ENCODE measurements around the gene SH3BP4.

The SH3BP4 gene

GRCh38 chr2:234945339-234945873 is 6.4 kb upstream of the SH3BP4 start:
- no peak for DNase-seq (ENCODE audit: low spot score)

DNA sequence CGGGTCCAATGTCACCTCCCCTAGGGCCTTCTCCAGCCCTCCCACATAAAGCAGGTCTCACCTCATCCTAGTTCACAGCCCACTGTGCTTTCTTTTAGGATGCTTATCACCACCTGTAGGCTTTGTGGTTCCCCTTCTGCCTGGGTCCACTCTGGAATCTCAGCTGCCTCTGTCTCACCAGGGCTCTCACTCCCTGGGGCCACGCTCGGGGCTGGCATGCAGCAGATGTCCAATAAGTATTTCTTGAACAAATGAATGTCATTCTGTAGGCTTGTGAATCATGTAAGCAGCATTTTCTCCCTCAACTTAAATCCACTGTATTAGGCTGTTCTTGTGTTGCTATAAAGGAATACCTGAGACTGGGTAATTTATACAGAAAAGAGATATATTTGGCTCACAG is 4.3 kb upstream of the SH3BP4 start:
- DNase-seq (ENCODE audit: low spot score), result no peak

DNA sequence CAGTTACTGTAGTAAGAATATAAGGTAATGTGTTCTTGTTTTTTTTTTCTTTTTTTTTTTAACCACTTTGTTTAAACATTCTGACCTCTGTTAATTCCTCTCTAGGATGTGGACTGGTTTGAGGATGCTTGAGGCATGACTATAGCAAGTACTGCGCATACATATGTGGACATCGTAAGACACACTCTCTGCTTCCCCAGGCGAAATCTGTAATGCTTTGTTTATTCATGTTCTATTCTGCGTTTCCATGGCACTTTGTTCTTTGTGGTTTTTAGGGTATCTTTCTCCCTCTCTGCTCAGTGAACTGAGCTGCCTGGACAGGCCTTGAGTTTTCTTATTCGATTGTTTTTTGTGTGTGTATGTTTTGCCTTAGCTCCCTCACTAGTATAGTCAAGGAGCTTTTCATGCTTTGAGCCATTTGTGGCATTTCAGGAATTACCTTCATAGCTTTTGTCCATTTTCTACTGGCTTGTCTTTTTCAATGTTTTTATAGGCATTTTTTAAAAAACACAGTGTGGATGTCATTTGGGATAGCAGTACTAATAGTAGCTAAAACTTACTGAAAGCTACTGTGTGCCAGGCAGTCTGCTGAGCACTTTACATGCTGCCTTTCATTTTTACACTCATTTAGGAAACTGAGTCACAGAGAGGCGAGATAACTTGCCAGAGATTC is 1.9 kb upstream of the SH3BP4 start:
- DNase-seq (ENCODE audit: low spot score), result no peak

- no peak for DNase-seq (ENCODE audit: low spot score)
These were observed 1.4 kb upstream of the SH3BP4 start for GRCh38 chr2:234950435-234950729.

DNA sequence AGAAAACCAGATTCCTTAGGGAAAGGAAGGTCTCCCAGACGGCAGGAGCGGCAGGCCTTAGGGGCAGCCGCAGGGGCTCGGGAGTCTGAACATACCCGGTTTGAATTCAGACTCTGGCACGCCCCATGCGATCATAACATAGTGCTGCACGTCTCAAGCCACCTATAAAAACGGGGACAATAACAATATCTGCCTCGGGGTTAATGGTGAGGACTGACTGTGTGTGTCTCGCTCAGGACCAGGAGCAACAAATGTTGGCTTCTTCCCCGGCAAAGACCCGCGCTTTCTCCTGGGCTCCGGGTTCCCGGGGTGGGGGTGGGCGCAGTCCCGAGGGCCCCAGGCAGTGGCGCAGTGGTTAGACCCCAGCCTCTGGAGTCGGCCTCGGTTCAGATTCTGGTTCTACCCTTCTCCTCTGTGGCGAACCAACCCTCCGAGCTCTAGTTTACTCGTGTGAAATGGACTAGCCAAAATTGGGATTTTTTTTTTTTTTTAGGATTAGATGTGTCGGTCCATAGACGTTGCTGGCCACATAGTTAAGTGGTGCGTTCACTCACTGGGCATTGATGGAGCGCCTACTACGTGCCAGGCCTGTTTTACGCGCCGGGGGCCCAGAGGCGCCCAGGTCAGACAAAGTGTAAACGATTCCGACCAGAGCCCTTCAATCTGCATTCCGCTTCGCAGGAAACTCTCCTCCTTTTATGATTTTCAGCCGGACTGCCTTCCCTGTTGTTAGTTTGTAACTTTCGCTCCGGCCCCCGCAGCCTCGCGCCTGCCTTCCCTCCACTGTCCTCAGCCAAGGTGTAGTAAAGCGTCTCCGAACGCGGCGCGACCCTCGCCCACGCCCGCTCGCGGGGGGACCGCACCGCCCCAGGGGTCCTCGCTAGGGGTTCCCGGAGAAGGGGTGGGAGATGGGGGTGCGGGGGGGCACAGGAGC is 820 bp upstream of the SH3BP4 start:
- DNase-seq (ENCODE audit: low spot score), result no peak

- DNase-seq (ENCODE audit: low spot score), result no peak
These were observed 676 bp downstream of the SH3BP4 start for GRCh38 chr2:234952270-234953115.

- DNase-seq (ENCODE audit: low spot score), result no peak
These were observed 1.6 kb downstream of the SH3BP4 start for GRCh38 chr2:234953116-234954031.

DNA sequence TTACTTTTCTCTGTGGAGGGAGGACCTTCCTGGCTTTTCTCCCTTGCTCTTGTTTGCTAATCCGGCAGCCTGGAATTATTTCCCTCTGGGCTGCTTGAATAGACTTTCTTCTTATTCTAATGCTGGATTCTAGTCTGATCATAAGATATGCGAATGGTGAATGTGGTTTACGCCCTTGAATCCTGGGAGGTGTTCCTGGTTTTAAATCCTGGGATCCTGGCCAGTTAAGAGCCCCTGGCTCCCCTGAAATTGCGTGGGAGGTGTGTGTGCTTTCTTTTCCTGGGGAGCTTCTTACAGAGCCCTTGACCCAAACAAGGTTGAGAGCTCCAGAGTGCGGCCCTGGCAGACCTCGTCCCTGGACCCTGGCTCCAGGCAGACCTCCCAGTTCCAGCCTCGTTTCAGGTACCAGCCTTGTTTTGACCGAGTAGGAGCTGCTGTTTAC is 2.8 kb downstream of the SH3BP4 start:
- no peak for DNase-seq (ENCODE audit: low spot score)

DNA sequence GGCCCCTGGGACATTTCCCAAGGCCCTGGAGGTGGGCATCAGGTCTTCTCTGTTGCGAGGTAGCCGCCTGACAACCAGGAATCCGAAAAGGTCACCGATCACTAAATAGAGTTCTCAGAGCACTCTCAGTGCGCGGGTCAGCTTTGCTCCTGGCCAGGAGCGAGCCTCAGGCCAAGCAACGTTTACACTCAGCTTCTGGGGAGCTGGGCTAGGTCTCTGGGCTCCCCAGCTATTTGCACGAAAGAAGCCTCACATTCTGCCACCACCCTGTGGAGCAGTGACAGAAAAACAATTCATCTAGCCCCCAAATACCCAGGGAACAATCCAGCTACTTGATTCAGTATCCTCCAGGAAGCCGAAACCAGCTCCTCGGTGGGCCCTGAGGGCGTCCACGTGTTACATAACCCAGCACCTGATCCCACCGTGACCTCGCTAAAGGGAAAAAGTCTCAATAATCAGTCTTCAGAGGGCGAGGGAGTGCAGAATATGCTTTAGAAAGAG is 3.3 kb downstream of the SH3BP4 start:
- no peak for DNase-seq (ENCODE audit: low spot score)

GRCh38 chr2:234955971-234956509 is 4.2 kb downstream of the SH3BP4 start:
- DNase-seq (ENCODE audit: low spot score), result no peak

GRCh38 chr2:234957834-234958135 is 6.0 kb downstream of the SH3BP4 start:
- DNase-seq (ENCODE audit: low spot score), result no peak

DNA sequence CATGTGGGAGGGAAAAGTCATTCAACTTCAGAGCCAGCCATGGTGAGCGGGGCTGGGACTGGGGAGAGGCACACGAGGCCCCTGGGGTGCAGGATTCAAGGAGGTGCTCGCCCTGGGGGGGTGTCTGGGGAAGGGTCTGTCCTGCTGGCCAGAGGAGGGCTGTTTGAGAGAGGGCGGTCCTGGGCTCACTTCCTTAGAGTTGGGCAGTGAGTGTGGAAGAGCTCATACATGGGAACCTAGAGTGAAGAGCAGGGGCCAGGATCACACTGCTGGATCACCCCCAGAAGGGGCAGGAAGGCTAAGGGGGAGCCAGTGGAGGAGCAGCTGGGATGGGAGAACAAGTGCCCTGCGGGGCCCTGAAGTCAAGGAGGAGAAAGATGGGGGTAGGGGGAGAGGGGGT is 6.5 kb downstream of the SH3BP4 start:
- DNase-seq (ENCODE audit: low spot score), result no peak

- no peak for DNase-seq (ENCODE audit: low spot score)
These were observed 7.1 kb downstream of the SH3BP4 start for GRCh38 chr2:234958746-234959395.

DNA sequence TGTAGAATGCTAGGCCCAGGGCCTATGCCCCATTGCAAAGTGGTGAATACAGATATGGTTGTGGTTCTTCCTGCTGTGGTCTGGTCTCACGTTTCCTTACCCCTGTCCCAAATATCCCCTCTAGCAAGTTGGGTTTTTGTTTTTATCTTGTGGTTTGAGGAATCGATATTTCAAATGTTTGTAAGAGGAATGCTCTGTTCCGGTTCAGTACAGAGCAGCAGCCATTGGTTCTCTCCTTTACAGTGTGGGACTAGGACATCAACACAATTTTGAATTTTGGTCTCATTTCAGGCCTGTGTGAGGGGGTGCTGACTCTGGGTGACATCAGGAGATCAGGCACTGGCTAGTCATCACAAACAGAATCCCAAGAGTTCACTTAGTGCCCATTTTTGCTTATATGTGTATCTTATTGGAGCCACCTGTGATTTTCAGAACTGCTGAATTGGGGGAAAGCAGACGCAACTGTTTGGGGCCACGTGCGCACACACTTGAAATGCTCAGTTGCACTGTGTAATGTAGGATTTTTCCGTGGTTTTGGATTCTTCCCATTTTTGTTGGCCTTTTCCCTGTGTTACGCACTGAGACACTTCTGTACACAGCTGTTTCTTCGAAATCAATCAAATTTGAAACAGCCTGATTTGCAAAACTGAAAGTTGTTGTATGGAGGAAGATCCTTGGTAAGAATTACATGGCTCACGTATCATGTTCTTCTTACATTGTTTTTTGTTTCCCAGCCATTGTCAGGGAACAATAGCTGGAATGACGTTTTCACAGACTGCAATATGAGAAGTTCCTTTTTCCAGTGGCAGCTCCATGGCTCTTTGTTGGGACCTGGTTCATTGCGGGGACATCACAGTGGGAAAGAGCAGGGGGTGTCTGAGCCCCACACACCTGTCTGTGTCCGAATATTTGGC is 8.6 kb downstream of the SH3BP4 start:
- no peak for DNase-seq (ENCODE audit: low spot score)

DNA sequence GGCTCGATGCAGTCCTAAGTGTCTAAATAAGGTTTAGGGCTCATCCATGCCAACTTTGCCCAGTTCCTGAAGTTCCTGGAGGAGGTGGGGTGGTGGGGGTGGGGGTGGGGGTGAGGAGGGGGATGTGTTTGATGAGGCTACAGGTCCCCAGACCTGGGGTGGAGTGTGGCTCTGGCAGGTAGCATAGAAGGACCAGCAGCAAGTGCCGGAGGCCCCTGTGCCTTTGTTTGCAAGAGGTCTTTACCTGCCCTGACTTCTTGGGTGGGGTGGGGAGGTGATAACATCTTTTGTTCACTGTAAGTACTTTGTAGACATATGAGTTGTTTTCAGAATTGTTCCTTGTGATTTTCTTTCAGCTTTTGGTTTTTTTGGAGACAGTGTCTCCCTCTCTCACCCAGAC is 10.0 kb downstream of the SH3BP4 start:
- DNase-seq (ENCODE audit: low spot score), result no peak

DNA sequence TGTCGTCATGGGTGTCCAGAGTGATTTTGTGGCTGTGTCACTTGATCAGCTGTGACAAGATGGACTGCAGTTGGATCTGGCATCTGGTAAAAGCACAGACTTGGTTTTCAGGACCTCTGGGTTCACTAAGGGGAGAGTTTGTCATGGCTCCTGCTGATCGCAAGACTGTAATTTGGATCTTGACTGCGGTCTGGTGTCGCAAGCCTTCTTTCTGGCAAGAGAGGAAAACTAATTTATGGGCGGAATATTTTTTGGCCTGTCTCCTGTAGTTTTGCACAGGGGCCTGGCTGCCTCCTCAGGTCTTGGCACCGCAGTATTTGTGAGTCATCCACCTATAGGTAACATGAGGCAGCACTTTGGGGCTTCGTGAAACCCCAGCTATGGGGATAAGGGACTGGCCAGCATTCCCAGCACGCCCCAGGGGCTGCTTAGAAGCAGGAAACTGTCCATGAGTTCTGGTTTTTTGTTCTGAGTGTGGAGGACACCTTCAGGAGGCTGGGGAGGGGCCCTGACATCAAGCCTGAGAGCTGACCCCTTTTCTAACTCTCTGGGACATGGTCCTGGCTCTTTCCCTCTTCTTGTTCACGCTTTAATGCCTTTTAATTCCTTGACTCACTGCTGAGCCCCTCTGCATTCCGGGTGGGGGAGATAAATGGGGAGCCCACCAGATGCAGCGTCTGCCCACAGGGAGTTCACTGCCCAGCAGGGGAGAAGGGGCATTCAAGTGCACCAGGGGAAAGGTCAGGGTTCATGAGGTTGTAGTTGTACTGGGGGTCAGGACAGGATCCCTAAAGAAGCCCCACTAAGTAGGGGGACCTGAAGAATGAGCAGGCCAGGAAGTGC is 12.2 kb downstream of the SH3BP4 start:
- DNase-seq (ENCODE audit: low spot score), result no peak

GRCh38 chr2:234964631-234965461 is 13.0 kb downstream of the SH3BP4 start:
- DNase-seq (ENCODE audit: low spot score), result no peak

DNA sequence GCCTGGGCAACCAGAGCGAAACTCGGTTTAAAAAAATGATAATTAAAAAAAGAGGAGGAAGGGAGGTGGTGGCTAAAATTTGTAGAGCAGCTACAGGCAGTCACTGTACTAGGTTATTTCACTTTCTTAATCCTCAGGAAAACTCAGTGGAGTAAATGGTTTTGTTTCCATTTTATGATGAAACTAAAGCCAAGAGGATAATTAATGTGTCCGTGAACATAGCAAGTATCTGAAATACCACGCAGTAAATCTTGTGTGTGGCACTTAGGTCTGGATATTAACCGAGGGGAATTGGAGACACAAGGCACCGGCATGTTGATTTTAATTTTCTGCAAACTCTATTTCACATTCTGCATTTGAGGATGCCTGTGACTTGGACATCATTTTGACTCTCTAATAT is 14.5 kb downstream of the SH3BP4 start:
- DNase-seq (ENCODE audit: low spot score), result no peak
